Activated CD4-positive, alpha-beta T cell treated with anti-CD3 and anti-CD28 coated beads, Interleukin-2, amount 50 U/mL, for 4 hours (primary cell): Measurements from ENCODE around the gene STX1A.
"Not testable (repeated sequence)": the region's sequence is repeated elsewhere in the genome, so short reads cannot be mapped to it uniquely, and the experiment has no call there.

ENCODE experiments used
- DNase-seq, 2 experiments: peaks; one replicate each; pipeline ENCODE4 v3.0.0-alpha.2; 2020

STX1A gene

GRCh38 chr7:73680501-73680900 lies 39.0 kb downstream of the STX1A start:
- no peak for DNase-seq

- no peak for DNase-seq
Measured at GRCh38 chr7:73679709-73680108, 39.8 kb downstream of the STX1A start.

- no peak for DNase-seq
Measured at GRCh38 chr7:73678862-73679261, 40.6 kb downstream of the STX1A start.

- DNase-seq, result not testable (repeated sequence)
Measured at GRCh38 chr7:73676062-73676461, 43.4 kb downstream of the STX1A start.

- no peak for DNase-seq
Measured at GRCh38 chr7:73674468-73675124, 44.9 kb downstream of the STX1A start.

- DNase-seq, result no peak
Measured at GRCh38 chr7:73671857-73672445, 47.5 kb downstream of the STX1A start.

- DNase-seq, result no peak
Measured at GRCh38 chr7:73671322-73671661, 48.2 kb downstream of the STX1A start.

GRCh38 chr7:73669858-73670385 lies 49.5 kb downstream of the STX1A start:
- DNase-seq, result no peak

GRCh38 chr7:73669288-73669701 lies 50.2 kb downstream of the STX1A start:
- no peak for DNase-seq

GRCh38 chr7:73668886-73669230 lies 50.6 kb downstream of the STX1A start:
- DNase-seq, result no peak

GRCh38 chr7:73668103-73668885 lies 51.2 kb downstream of the STX1A start:
- DNase-seq, result no peak

GRCh38 chr7:73667344-73668102 lies 51.9 kb downstream of the STX1A start, which contains the start of gene VPS37D:
Gene VPS37D, plus strand, starts transcription at chr7:73667831. Its CDS starts 128 bp downstream, at chr7:73667959.
- peak; percentile 90 to 91 for DNase-seq

- no peak for DNase-seq
Measured at GRCh38 chr7:73663033-73663432, 56.4 kb downstream of the STX1A start.

- DNase-seq, result not testable (repeated sequence)
Measured at GRCh38 chr7:73660594-73660993, 58.9 kb downstream of the STX1A start.

GRCh38 chr7:73659983-73660382 lies 59.5 kb downstream of the STX1A start:
- DNase-seq, result no peak

- not testable (repeated sequence) for DNase-seq
Measured at GRCh38 chr7:73655309-73655708, 64.2 kb downstream of the STX1A start.

- no peak for DNase-seq
Measured at GRCh38 chr7:73652541-73652949, 66.9 kb downstream of the STX1A start.

- DNase-seq, result no peak
Measured at GRCh38 chr7:73650524-73650923, 68.9 kb downstream of the STX1A start.

- no peak for DNase-seq
Measured at GRCh38 chr7:73649576-73649975, 69.9 kb downstream of the STX1A start.
